CD4-positive, alpha-beta T cell treated with Interferon alpha-2 for 1 hour (primary cell): Measurements from ENCODE around the gene ATG12.
"Not testable (repeated sequence)": the region's sequence is repeated elsewhere in the genome, so short reads cannot be mapped to it uniquely, and the experiment has no call there.

Experiments
- DNase-seq, 2 donors: peaks; one replicate each; pipeline ENCODE4 v3.0.0-alpha.2; 2020 to 2022

The ATG12 gene

GRCh38 chr5:115842089-115842935 lies 947 bp upstream of the ATG12 start:
- peak; percentile 2 to 28 for DNase-seq

GRCh38 chr5:115840873-115841272 lies 492 bp downstream of the ATG12 start:
- no peak for DNase-seq

- peak in 1 of 2 donors; percentile 80 for DNase-seq
These were observed 2.4 kb downstream of the ATG12 start for GRCh38 chr5:115838885-115839518.

GRCh38 chr5:115835481-115835880 lies 5.9 kb downstream of the ATG12 start:
- no peak for DNase-seq

- DNase-seq = peak; percentile 27 to 61
These were observed 10.1 kb downstream of the ATG12 start for GRCh38 chr5:115831163-115831768.

GRCh38 chr5:115829913-115830312 lies 11.5 kb downstream of the ATG12 start:
- DNase-seq = no peak

- DNase-seq = no peak
These were observed 15.4 kb downstream of the ATG12 start for GRCh38 chr5:115825948-115826347.

- not testable (repeated sequence) for DNase-seq
These were observed 16.4 kb downstream of the ATG12 start for GRCh38 chr5:115824983-115825382.

- no peak for DNase-seq
These were observed 20.5 kb downstream of the ATG12 start for GRCh38 chr5:115820846-115821245.

GRCh38 chr5:115818821-115819220 lies 22.5 kb downstream of the ATG12 start:
- no peak for DNase-seq

GRCh38 chr5:115817386-115817785 lies 24.0 kb downstream of the ATG12 start:
- no peak for DNase-seq

GRCh38 chr5:115816226-115817081 lies 24.9 kb downstream of the ATG12 start, which contains the start of gene CDO1:
Gene CDO1 (minus strand): TSS chr5:115816659. CDS start chr5:115816397, 262 bp downstream.
- no peak for DNase-seq

- no peak for DNase-seq
These were observed 25.6 kb downstream of the ATG12 start for GRCh38 chr5:115815693-115816225.

- DNase-seq = no peak
These were observed 26.2 kb downstream of the ATG12 start for GRCh38 chr5:115815006-115815692.

- no peak for DNase-seq
These were observed 27.6 kb downstream of the ATG12 start for GRCh38 chr5:115813719-115814118.

GRCh38 chr5:115812372-115812771 lies 29.0 kb downstream of the ATG12 start:
- DNase-seq = no peak

- DNase-seq = no peak
These were observed 30.0 kb downstream of the ATG12 start for GRCh38 chr5:115811406-115811805.

GRCh38 chr5:115810761-115811160 lies 30.6 kb downstream of the ATG12 start:
- DNase-seq = no peak

GRCh38 chr5:115809946-115810345 lies 31.4 kb downstream of the ATG12 start:
- no peak for DNase-seq

- DNase-seq = not testable (repeated sequence)
These were observed 33.3 kb downstream of the ATG12 start for GRCh38 chr5:115808066-115808465.

GRCh38 chr5:115807654-115808052 lies 33.7 kb downstream of the ATG12 start:
- DNase-seq = no peak
